Activated naive CD8-positive, alpha-beta T cell treated with anti-CD3 and anti-CD28 coated beads, Interleukin-2, amount 50 U/mL, for 24 hours (primary cell): ENCODE data around the gene WFIKKN2.

Source experiments
- ATAC-seq: fragments of 150-1000 bp; cut with Tn5 transposase; one replicate; pipeline ENCODE4 v1.10.0; 2021
- DNase-seq: peaks from one replicate; pipeline ENCODE4 v3.0.0; 2021
- H3K27ac Mint-ChIP-seq: one replicate; pipeline ENCODE4 v1.8.0; 2021; ENCODE audit warnings: mild to moderate bottlenecking, mixed read lengths
- H3K27me3 Mint-ChIP-seq: one replicate; pipeline ENCODE4 v1.8.0; 2021; ENCODE audit warnings: mixed read lengths
- H3K36me3 Mint-ChIP-seq: one replicate; pipeline ENCODE4 v1.8.0; 2021; ENCODE audit warnings: low read depth, mixed read lengths
- H3K4me1 Mint-ChIP-seq: one replicate; pipeline ENCODE4 v1.8.0; 2021; ENCODE audit warnings: mixed read lengths
- H3K4me3 Mint-ChIP-seq: one replicate; pipeline ENCODE4 v1.8.0; 2021; ENCODE audit warnings: mild to moderate bottlenecking, moderate library complexity, mixed read lengths
- H3K9me3 Mint-ChIP-seq: one replicate; pipeline ENCODE4 v1.8.0; 2021; ENCODE audit warnings: mixed read lengths

WFIKKN2 gene

GRCh38 chr17:50820651-50821050 lies 14.7 kb upstream of the WFIKKN2 start:
- no peak for ATAC-seq
- Mint-ChIP-seq H3K27me3 (peaks cover 15% of the 10 kb centered on the region), H3K9me3 (no peaks in the 10 kb centered on the region), H3K4me3 (no peak overlapping the region), H3K36me3 (no peaks in the 10 kb centered on the region), H3K27ac (no peak overlapping the region), H3K4me1 (peaks cover 6% of the 10 kb centered on the region)
- no peak for DNase-seq

GRCh38 chr17:50822550-50822949 lies 12.8 kb upstream of the WFIKKN2 start:
- no peak overlapping the region for H3K4me3 Mint-ChIP-seq
- no peaks in the 10 kb centered on the region for H3K9me3 Mint-ChIP-seq
- H3K36me3 Mint-ChIP-seq: no peaks in the 10 kb centered on the region
- no peak for ATAC-seq
- peaks cover 8% of the 10 kb centered on the region for H3K27me3 Mint-ChIP-seq
- H3K27ac Mint-ChIP-seq: no peak overlapping the region
- H3K4me1 Mint-ChIP-seq: peaks cover 6% of the 10 kb centered on the region
- no peak for DNase-seq

- peaks cover 5% of the 10 kb centered on the region for H3K27me3 Mint-ChIP-seq
- no peaks in the 10 kb centered on the region for H3K9me3 Mint-ChIP-seq
- no peaks in the 10 kb centered on the region for H3K4me1 Mint-ChIP-seq
- DNase-seq: no peak
- no peak overlapping the region for H3K27ac Mint-ChIP-seq
- no peak for ATAC-seq
- H3K4me3 Mint-ChIP-seq: no peak overlapping the region
- no peaks in the 10 kb centered on the region for H3K36me3 Mint-ChIP-seq
These were observed 11.0 kb upstream of the WFIKKN2 start for GRCh38 chr17:50824429-50824828.

GRCh38 chr17:50825188-50825587 lies 10.2 kb upstream of the WFIKKN2 start:
- Mint-ChIP-seq H3K27ac (no peak overlapping the region), H3K36me3 (no peaks in the 10 kb centered on the region), H3K4me1 (no peaks in the 10 kb centered on the region), H3K4me3 (no peak overlapping the region), H3K27me3 (peaks cover 4% of the 10 kb centered on the region), H3K9me3 (no peaks in the 10 kb centered on the region)
- no peak for DNase-seq
- no peak for ATAC-seq

GRCh38 chr17:50828508-50829170 lies 6.7 kb upstream of the WFIKKN2 start:
- no peaks in the 10 kb centered on the region for H3K4me1 Mint-ChIP-seq
- no peaks in the 10 kb centered on the region for H3K36me3 Mint-ChIP-seq
- DNase-seq (no peak), ATAC-seq (no peak)
- H3K9me3 Mint-ChIP-seq: no peaks in the 10 kb centered on the region
- H3K4me3 Mint-ChIP-seq: no peak overlapping the region
- H3K27me3 Mint-ChIP-seq: peaks cover 2% of the 10 kb centered on the region
- H3K27ac Mint-ChIP-seq: no peak overlapping the region

GRCh38 chr17:50829332-50829731 lies 6.1 kb upstream of the WFIKKN2 start:
- Mint-ChIP-seq H3K36me3 (no peaks in the 10 kb centered on the region), H3K27me3 (peaks cover 2% of the 10 kb centered on the region), H3K9me3 (no peaks in the 10 kb centered on the region), H3K4me1 (no peaks in the 10 kb centered on the region), H3K4me3 (no peak overlapping the region), H3K27ac (no peak overlapping the region)
- DNase-seq (no peak), ATAC-seq (no peak)

- Mint-ChIP-seq H3K27me3 (peaks cover 7% of the 10 kb centered on the region), H3K27ac (no peak overlapping the region), H3K36me3 (no peaks in the 10 kb centered on the region), H3K4me1 (no peaks in the 10 kb centered on the region), H3K4me3 (no peak overlapping the region), H3K9me3 (no peaks in the 10 kb centered on the region)
- DNase-seq: no peak
- no peak for ATAC-seq
These were observed 5.0 kb upstream of the WFIKKN2 start for GRCh38 chr17:50830352-50830751.

- H3K36me3 Mint-ChIP-seq: no peaks in the 10 kb centered on the region
- H3K27me3 Mint-ChIP-seq: peaks cover 7% of the 10 kb centered on the region
- no peak overlapping the region for H3K27ac Mint-ChIP-seq
- no peak for ATAC-seq
- DNase-seq: no peak
- H3K4me1 Mint-ChIP-seq: no peaks in the 10 kb centered on the region
- H3K4me3 Mint-ChIP-seq: no peak overlapping the region
- no peaks in the 10 kb centered on the region for H3K9me3 Mint-ChIP-seq
These were observed 4.4 kb upstream of the WFIKKN2 start for GRCh38 chr17:50830994-50831393.

GRCh38 chr17:50831471-50831928 lies 3.9 kb upstream of the WFIKKN2 start:
- peaks cover 7% of the 10 kb centered on the region for H3K27me3 Mint-ChIP-seq
- H3K36me3 Mint-ChIP-seq: no peaks in the 10 kb centered on the region
- no peak for ATAC-seq
- H3K4me3 Mint-ChIP-seq: no peak overlapping the region
- H3K9me3 Mint-ChIP-seq: no peaks in the 10 kb centered on the region
- no peaks in the 10 kb centered on the region for H3K4me1 Mint-ChIP-seq
- H3K27ac Mint-ChIP-seq: no peak overlapping the region
- no peak for DNase-seq

- DNase-seq (no peak), ATAC-seq (no peak)
- Mint-ChIP-seq H3K4me3 (no peak overlapping the region), H3K27me3 (peaks cover 7% of the 10 kb centered on the region), H3K27ac (no peak overlapping the region), H3K9me3 (no peaks in the 10 kb centered on the region), H3K4me1 (no peaks in the 10 kb centered on the region), H3K36me3 (no peaks in the 10 kb centered on the region)
These were observed 3.0 kb upstream of the WFIKKN2 start for GRCh38 chr17:50832267-50832863.

GRCh38 chr17:50832864-50833381 lies 2.5 kb upstream of the WFIKKN2 start:
- ATAC-seq (no peak), DNase-seq (no peak)
- peaks cover 7% of the 10 kb centered on the region for H3K27me3 Mint-ChIP-seq
- H3K4me1 Mint-ChIP-seq: no peaks in the 10 kb centered on the region
- H3K4me3 Mint-ChIP-seq: no peak overlapping the region
- no peaks in the 10 kb centered on the region for H3K9me3 Mint-ChIP-seq
- no peaks in the 10 kb centered on the region for H3K36me3 Mint-ChIP-seq
- H3K27ac Mint-ChIP-seq: no peak overlapping the region

- H3K27me3 Mint-ChIP-seq: peaks cover 7% of the 10 kb centered on the region
- no peaks in the 10 kb centered on the region for H3K4me1 Mint-ChIP-seq
- no peaks in the 10 kb centered on the region for H3K9me3 Mint-ChIP-seq
- ATAC-seq (no peak), DNase-seq (no peak)
- no peak overlapping the region for H3K27ac Mint-ChIP-seq
- H3K36me3 Mint-ChIP-seq: no peaks in the 10 kb centered on the region
- no peak overlapping the region for H3K4me3 Mint-ChIP-seq
These were observed 1.6 kb upstream of the WFIKKN2 start for GRCh38 chr17:50833510-50834428.

- no peak for ATAC-seq
- Mint-ChIP-seq H3K36me3 (no peaks in the 10 kb centered on the region), H3K27me3 (peaks cover 6% of the 10 kb centered on the region), H3K27ac (no peak overlapping the region), H3K4me1 (no peaks in the 10 kb centered on the region), H3K9me3 (no peaks in the 10 kb centered on the region), H3K4me3 (no peak overlapping the region)
- no peak for DNase-seq
These were observed 721 bp upstream of the WFIKKN2 start for GRCh38 chr17:50834429-50835300.

GRCh38 chr17:50836826-50837225 lies 1.4 kb downstream of the WFIKKN2 start:
- Mint-ChIP-seq H3K27ac (no peak overlapping the region), H3K27me3 (peaks cover 6% of the 10 kb centered on the region), H3K9me3 (no peaks in the 10 kb centered on the region), H3K4me1 (no peaks in the 10 kb centered on the region), H3K4me3 (no peak overlapping the region), H3K36me3 (no peaks in the 10 kb centered on the region)
- no peak for DNase-seq
- ATAC-seq: no peak
